ENCODE data around the gene C4orf54.

- TF ChIP-seq ZNF565 (CRISPR knock-in tag; conservative IDR thresholded peaks at IDR 0.05; ENCODE audit: low read depth) (no peak), OSR1 (CRISPR knock-in tag; IDR thresholded peaks at IDR 0.05) (no peak), ARNTL (CRISPR knock-in tag; IDR thresholded peaks at IDR 0.05; ENCODE audit: borderline replicate concordance, low read depth) (no peak), ZC3H10 (CRISPR knock-in tag; IDR thresholded peaks at IDR 0.05) (no peak)
Measured at GRCh38 chr4:99628040-99628439, 29.6 kb downstream of the C4orf54 start.

Data from SK-N-SH treated with all-trans-retinoic acid at 6 μM for 48 hours (cell line).